ENCODE measurements around the gene NUDT1.

DNA sequence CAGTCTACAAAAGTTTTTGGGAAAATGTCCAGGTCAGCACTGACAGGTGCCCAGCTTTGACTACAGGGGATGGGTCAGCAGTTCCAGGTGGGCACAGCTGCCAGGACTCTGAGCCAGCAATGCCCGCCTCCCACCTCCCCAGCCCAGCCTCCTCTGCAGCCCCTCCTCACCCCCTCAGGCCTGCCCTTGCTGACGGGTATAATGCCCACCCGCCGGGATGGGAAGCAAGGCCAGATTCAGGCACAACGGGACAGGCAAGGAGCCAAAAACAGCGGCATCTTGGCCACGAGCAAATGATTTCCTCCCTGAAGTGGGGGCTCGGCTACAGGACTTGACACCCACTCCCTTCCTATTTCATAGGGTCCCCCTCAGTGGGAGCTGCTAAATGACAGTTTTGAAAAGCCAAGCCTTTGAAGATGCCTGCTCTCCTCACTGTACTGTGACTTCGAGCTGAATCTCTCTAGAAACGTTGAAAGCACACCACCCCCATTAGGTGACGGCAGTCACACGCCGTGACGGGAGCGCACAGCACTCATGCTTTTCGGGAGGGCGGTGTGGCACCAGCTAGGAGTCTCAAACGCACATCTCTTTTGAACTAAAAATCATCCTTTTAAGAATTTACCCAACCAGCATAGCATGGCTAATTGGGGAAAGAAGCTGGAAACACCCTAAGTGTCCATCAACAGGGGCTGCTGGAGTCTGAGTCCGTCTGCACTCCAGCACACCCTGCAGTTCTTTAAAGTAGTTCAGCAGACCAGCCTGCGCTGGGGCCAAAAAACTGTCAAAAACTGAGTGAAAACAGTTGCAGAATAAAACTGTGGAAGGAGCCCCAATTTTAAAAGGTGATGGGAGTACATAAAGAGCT, 38.9 kb upstream of the NUDT1 start:
- TF ChIP-seq, protein P1, sequence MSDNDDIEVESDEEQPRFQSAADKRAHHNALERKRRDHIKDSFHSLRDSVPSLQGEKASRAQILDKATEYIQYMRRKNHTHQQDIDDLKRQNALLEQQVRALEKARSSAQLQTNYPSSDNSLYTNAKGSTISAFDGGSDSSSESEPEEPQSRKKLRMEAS (IDR thresholded peaks at IDR 0.05): no peak
- TF ChIP-seq EP300 (IDR thresholded peaks at IDR 0.05; ENCODE audit: borderline replicate concordance) (no peak), TEAD4 (IDR thresholded peaks at IDR 0.05) (no peak), CREB1 (IDR thresholded peaks at IDR 0.05; ENCODE audit: low read depth) (no peak), TCF12 (IDR thresholded peaks at IDR 0.05; ENCODE audit: low read depth) (no peak), NFIC (IDR thresholded peaks at IDR 0.05) (no peak), YY1 (IDR thresholded peaks at IDR 0.05; ENCODE audit: low read depth) (no peak), FOXM1 (IDR thresholded peaks at IDR 0.05; ENCODE audit: borderline replicate concordance, low read depth) (no peak), RAD21 (IDR thresholded peaks at IDR 0.05; ENCODE audit: low read depth) (no peak)
- TF ChIP-seq, protein P2, sequence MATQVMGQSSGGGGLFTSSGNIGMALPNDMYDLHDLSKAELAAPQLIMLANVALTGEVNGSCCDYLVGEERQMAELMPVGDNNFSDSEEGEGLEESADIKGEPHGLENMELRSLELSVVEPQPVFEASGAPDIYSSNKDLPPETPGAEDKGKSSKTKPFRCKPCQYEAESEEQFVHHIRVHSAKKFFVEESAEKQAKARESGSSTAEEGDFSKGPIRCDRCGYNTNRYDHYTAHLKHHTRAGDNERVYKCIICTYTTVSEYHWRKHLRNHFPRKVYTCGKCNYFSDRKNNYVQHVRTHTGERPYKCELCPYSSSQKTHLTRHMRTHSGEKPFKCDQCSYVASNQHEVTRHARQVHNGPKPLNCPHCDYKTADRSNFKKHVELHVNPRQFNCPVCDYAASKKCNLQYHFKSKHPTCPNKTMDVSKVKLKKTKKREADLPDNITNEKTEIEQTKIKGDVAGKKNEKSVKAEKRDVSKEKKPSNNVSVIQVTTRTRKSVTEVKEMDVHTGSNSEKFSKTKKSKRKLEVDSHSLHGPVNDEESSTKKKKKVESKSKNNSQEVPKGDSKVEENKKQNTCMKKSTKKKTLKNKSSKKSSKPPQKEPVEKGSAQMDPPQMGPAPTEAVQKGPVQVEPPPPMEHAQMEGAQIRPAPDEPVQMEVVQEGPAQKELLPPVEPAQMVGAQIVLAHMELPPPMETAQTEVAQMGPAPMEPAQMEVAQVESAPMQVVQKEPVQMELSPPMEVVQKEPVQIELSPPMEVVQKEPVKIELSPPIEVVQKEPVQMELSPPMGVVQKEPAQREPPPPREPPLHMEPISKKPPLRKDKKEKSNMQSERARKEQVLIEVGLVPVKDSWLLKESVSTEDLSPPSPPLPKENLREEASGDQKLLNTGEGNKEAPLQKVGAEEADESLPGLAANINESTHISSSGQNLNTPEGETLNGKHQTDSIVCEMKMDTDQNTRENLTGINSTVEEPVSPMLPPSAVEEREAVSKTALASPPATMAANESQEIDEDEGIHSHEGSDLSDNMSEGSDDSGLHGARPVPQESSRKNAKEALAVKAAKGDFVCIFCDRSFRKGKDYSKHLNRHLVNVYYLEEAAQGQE (IDR thresholded peaks at IDR 0.05; ENCODE audit: low read depth): no peak
- TF ChIP-seq, protein P3, sequence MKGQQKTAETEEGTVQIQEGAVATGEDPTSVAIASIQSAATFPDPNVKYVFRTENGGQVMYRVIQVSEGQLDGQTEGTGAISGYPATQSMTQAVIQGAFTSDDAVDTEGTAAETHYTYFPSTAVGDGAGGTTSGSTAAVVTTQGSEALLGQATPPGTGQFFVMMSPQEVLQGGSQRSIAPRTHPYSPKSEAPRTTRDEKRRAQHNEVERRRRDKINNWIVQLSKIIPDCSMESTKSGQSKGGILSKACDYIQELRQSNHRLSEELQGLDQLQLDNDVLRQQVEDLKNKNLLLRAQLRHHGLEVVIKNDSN (IDR thresholded peaks at IDR 0.05): no peak

Measured in Ishikawa (cell line).